DOHH2 (cell line): ENCODE results near the gene FAM89B.

ENCODE experiments used
- H3F3A ChIP-seq: fragments of 200-600 bp; sonication (generic), shearing (Covaris generic); 2 replicates; pipeline ENCODE4 v1.6.0; 2016; ENCODE audit warnings: antibody characterized with exemption, mild to moderate bottlenecking; ENCODE audit not compliant: control insufficient read depth, insufficient read depth
- H3K27ac ChIP-seq: fragments of 200-600 bp; sonication (generic); 2 replicates; pipeline ENCODE4 v1.5.1; 2014; ENCODE audit warnings: low read depth, mild to moderate bottlenecking, low read length, moderate library complexity
- H3K27me3 ChIP-seq: fragments of 200-600 bp; sonication (generic); 2 replicates; pipeline ENCODE4 v1.6.1; 2014; ENCODE audit warnings: mild to moderate bottlenecking, low read length, mixed read lengths; ENCODE audit not compliant: control insufficient read depth
- H3K36me3 ChIP-seq: fragments of 200-600 bp; sonication (generic); 2 replicates; pipeline ENCODE4 v1.6.1; 2014; ENCODE audit warnings: mild to moderate bottlenecking, low read length, moderate library complexity, mixed read lengths; ENCODE audit not compliant: control insufficient read depth
- H3K4me1 ChIP-seq: fragments of 200-600 bp; sonication (generic); 2 replicates; pipeline ENCODE4 v1.6.1; 2014; ENCODE audit warnings: mild to moderate bottlenecking, low read length, mixed read lengths; ENCODE audit not compliant: control insufficient read depth
- H3K4me2 ChIP-seq: fragments of 200-600 bp; sonication (generic); 2 replicates; pipeline ENCODE4 v1.6.0; 2014; ENCODE audit warnings: mild to moderate bottlenecking, low read length, moderate library complexity
- H3K4me3 ChIP-seq: fragments of 200-600 bp; sonication (generic); 2 replicates; pipeline ENCODE4 v1.5.1; 2014; ENCODE audit warnings: mild to moderate bottlenecking, low read length, mixed read lengths
- H3K79me2 ChIP-seq: fragments of 200-600 bp; sonication (generic); 2 replicates; pipeline ENCODE4 v1.6.1; 2014; ENCODE audit warnings: mild to moderate bottlenecking, low read length, mixed read lengths; ENCODE audit not compliant: control insufficient read depth
- H3K9me2 ChIP-seq: fragments of 200-600 bp; sonication (generic); replicated peaks from 2 replicates; pipeline ENCODE4 v1.6.1; 2014; ENCODE audit warnings: mild to moderate bottlenecking, low read length, mixed read lengths; ENCODE audit not compliant: control insufficient read depth
- H3K9me3 ChIP-seq: fragments of 200-600 bp; sonication (generic); 2 replicates; pipeline ENCODE4 v1.6.1; 2014; ENCODE audit warnings: antibody characterized with exemption, low read length, mixed read lengths; ENCODE audit not compliant: control insufficient read depth, insufficient read depth
- H4K20me1 ChIP-seq: fragments of 200-600 bp; sonication (generic); 2 replicates; pipeline ENCODE4 v1.6.0; 2014; ENCODE audit warnings: low read depth, mild to moderate bottlenecking, antibody characterized with exemption, low read length, moderate library complexity; ENCODE audit not compliant: control insufficient read depth, insufficient read depth
- CTCF ChIP-seq: fragments of 200-600 bp; sonication (generic); IDR thresholded peaks from one replicate; pipeline ENCODE4 v1.5.1; 2014; ENCODE audit warnings: antibody characterized with exemption, mild to moderate bottlenecking, low read depth, low read length; ENCODE audit not compliant: poor library complexity, severe bottlenecking
- EZH2phosphoT487 ChIP-seq: fragments of 200-600 bp; sonication (generic); IDR thresholded peaks from 2 replicates; pipeline ENCODE4 v1.6.1; 2017; ENCODE audit warnings: borderline replicate concordance, mild to moderate bottlenecking, antibody characterized with exemption, low read length, moderate library complexity, mixed read lengths

The FAM89B gene

GRCh38 chr11:65576867-65577755 is 4.8 kb downstream of the FAM89B start:
- Histone ChIP-seq H3K79me2 (peaks cover 24% of the 10 kb centered on the region), H3K9me3 (no peaks in the 10 kb centered on the region), H3F3A (peaks cover 15% of the 10 kb centered on the region), H3K27ac (no peak overlapping the region), H3K4me2 (peak overlapping the region; percentile 87), H4K20me1 (no peaks in the 10 kb centered on the region), H3K9me2 (no peaks in the 10 kb centered on the region), H3K36me3 (peaks cover 13% of the 10 kb centered on the region), H3K4me1 (peaks cover 44% of the 10 kb centered on the region), H3K27me3 (no peaks in the 10 kb centered on the region), H3K4me3 (peak overlapping the region; percentile 86)
- no peak for TF ChIP-seq EZH2phosphoT487

GRCh38 chr11:65577756-65578109 is 5.4 kb downstream of the FAM89B start:
- TF ChIP-seq EZH2phosphoT487: no peak
- Histone ChIP-seq H3K4me3 (peak overlapping the region; percentile 86; the same call in 1 of the 2 replicates), H3F3A (peaks cover 15% of the 10 kb centered on the region), H3K9me3 (no peaks in the 10 kb centered on the region), H3K27me3 (no peaks in the 10 kb centered on the region), H3K27ac (no peak overlapping the region), H3K79me2 (peaks cover 22% of the 10 kb centered on the region), H3K4me1 (peaks cover 42% of the 10 kb centered on the region), H3K36me3 (peaks cover 13% of the 10 kb centered on the region), H3K4me2 (peak overlapping the region; percentile 87), H3K9me2 (no peaks in the 10 kb centered on the region), H4K20me1 (no peaks in the 10 kb centered on the region)

- Histone ChIP-seq H3K9me2 (no peaks in the 10 kb centered on the region), H3K4me1 (peaks cover 39% of the 10 kb centered on the region), H3K27me3 (no peaks in the 10 kb centered on the region), H3K9me3 (no peaks in the 10 kb centered on the region), H3K4me2 (no peak overlapping the region), H3K79me2 (peaks cover 18% of the 10 kb centered on the region), H3K27ac (no peak overlapping the region), H4K20me1 (no peaks in the 10 kb centered on the region), H3F3A (peaks cover 15% of the 10 kb centered on the region), H3K36me3 (peaks cover 11% of the 10 kb centered on the region), H3K4me3 (no peak overlapping the region)
- TF ChIP-seq CTCF (no peak), EZH2phosphoT487 (no peak)
These were observed 5.8 kb downstream of the FAM89B start for GRCh38 chr11:65578134-65578533.

- H3K79me2 ChIP-seq: peaks cover 12% of the 10 kb centered on the region
- no peak overlapping the region for H3K4me2 ChIP-seq
- no peaks in the 10 kb centered on the region for H3K9me2 ChIP-seq
- H3K4me3 ChIP-seq: no peak overlapping the region
- H3K36me3 ChIP-seq: peaks cover 6% of the 10 kb centered on the region
- peaks cover 13% of the 10 kb centered on the region for H3F3A ChIP-seq
- H4K20me1 ChIP-seq: no peaks in the 10 kb centered on the region
- H3K4me1 ChIP-seq: peaks cover 34% of the 10 kb centered on the region
- no peaks in the 10 kb centered on the region for H3K9me3 ChIP-seq
- no peak for TF ChIP-seq EZH2phosphoT487
- TF ChIP-seq CTCF: no peak
- no peak overlapping the region for H3K27ac ChIP-seq
- no peaks in the 10 kb centered on the region for H3K27me3 ChIP-seq
These were observed 6.3 kb downstream of the FAM89B start for GRCh38 chr11:65578667-65579066.
